PC-3 (cell line): Measurements from ENCODE around the gene OR51M1. TPM values are rescaled to one million over a fixed set of nuclear protein-coding genes. Genes with fewer than 3 reads are reported as not detected.
"Not testable (repeated sequence)": the region's sequence is repeated elsewhere in the genome, so short reads cannot be mapped to it uniquely, and the experiment has no call there.

Experiments used
- ATAC-seq: fragments of 200-7000 bp; cut with Tn5 transposase; 2 replicates; pipeline ENCODE4 v1.9.1; 2020; ENCODE audit warnings: mild to moderate bottlenecking, moderate library complexity
- Bru-seq: library from RNA; stranded (reverse); fragments of 400-500 nt; gene quantifications from one replicate; lab custom pipeline; 2021; lab: Mats Ljungman, UMichigan
- BruChase-seq, 2 experiments: library from RNA; stranded (reverse); fragments of 400-500 nt; gene quantifications; one replicate each; lab custom pipeline; 2021; lab: Mats Ljungman, UMichigan
- BruUV-seq: library from RNA; stranded (reverse); fragments of 400-500 nt; replicated peaks from 2 replicates; lab custom pipeline; 2021; lab: Mats Ljungman, UMichigan
- CTCF ChIA-PET: fragments of 300-600 bp; sonication (Branson Sonifier 250); formaldehyde crosslinking; loops from one replicate; lab custom pipeline; 2022; ENCODE audit warnings: antibody characterized with exemption; lab: Charles Lee
- POLR2A ChIA-PET: fragments of 300-600 bp; sonication (Branson Sonifier 250); formaldehyde crosslinking; loops from one replicate; lab custom pipeline; 2022; ENCODE audit warnings: antibody characterized with exemption; ENCODE audit not compliant: unreplicated experiment; lab: Charles Lee
- DNase-seq: peaks from one replicate; pipeline ENCODE4 v3.0.0-alpha.2; 2015
- H2AFZ ChIP-seq: fragments of 300-600 bp; sonication (generic); 2 replicates; pipeline ENCODE4 v1.6.0; 2016; ENCODE audit warnings: antibody characterized with exemption, low read length
- H3F3A ChIP-seq: fragments of 300-600 bp; sonication (generic); one replicate; pipeline ENCODE4 v1.6.0; 2017; ENCODE audit warnings: antibody characterized with exemption, low read length, control low read depth, mild to moderate bottlenecking; ENCODE audit not compliant: unreplicated experiment
- H3K27ac ChIP-seq: fragments of 300-600 bp; sonication (generic); 2 replicates; pipeline ENCODE4 v1.5.1; 2016; ENCODE audit warnings: mild to moderate bottlenecking, low read length
- H3K27me3 ChIP-seq: fragments of 300-600 bp; sonication (generic); 2 replicates; pipeline ENCODE4 v1.6.1; 2016; ENCODE audit warnings: low read length, mixed read lengths
- H3K36me3 ChIP-seq: fragments of 300-600 bp; sonication (generic); 2 replicates; pipeline ENCODE4 v1.6.1; 2016; ENCODE audit warnings: low read depth, mixed run types, low read length, mixed read lengths
- H3K4me1 ChIP-seq: fragments of 300-600 bp; sonication (generic); 2 replicates; pipeline ENCODE4 v1.5.1; 2016; ENCODE audit warnings: low read length; ENCODE audit not compliant: insufficient read depth
- H3K4me2 ChIP-seq: fragments of 300-600 bp; sonication (generic); 2 replicates; pipeline ENCODE4 v1.6.0; 2016; ENCODE audit warnings: low read length
- H3K4me3 ChIP-seq: fragments of 300-600 bp; sonication (generic); 2 replicates; pipeline ENCODE4 v1.5.1; 2016; ENCODE audit warnings: mild to moderate bottlenecking, low read length, mixed read lengths
- H3K79me2 ChIP-seq: fragments of 300-600 bp; sonication (generic); 2 replicates; pipeline ENCODE4 v1.6.1; 2017; ENCODE audit warnings: low read length, mixed read lengths
- H3K9ac ChIP-seq: fragments of 300-600 bp; sonication (generic); 2 replicates; pipeline ENCODE4 v1.6.0; 2016; ENCODE audit warnings: mild to moderate bottlenecking, low read length
- H3K9me2 ChIP-seq: fragments of 300-600 bp; sonication (generic); replicated peaks from 2 replicates; pipeline ENCODE4 v1.6.1; 2016; ENCODE audit warnings: mixed run types, low read length, mixed read lengths
- H3K9me3 ChIP-seq: fragments of 300-600 bp; sonication (generic); 2 replicates; pipeline ENCODE4 v1.6.1; 2016; ENCODE audit warnings: low read length, mixed read lengths
- H4K20me1 ChIP-seq: fragments of 300-600 bp; sonication (generic); 2 replicates; pipeline ENCODE4 v1.6.1; 2016; ENCODE audit warnings: low read length, mixed read lengths
- EZH2 ChIP-seq: fragments of 300-600 bp; sonication (generic); IDR thresholded peaks from one replicate; pipeline ENCODE4 v1.6.1; 2017; ENCODE audit warnings: antibody characterized with exemption, mild to moderate bottlenecking, low read length; ENCODE audit not compliant: unreplicated experiment
- EZH2phosphoT487 ChIP-seq: fragments of 300-600 bp; sonication (generic); IDR thresholded peaks from 2 replicates; pipeline ENCODE4 v1.6.1; 2018; ENCODE audit warnings: mild to moderate bottlenecking, antibody characterized with exemption, low read length, borderline replicate concordance
- intact Hi-C: fragments of 100-400 bp; cut with micrococcal nuclease; formaldehyde crosslinking; loops from 2 replicates; pipeline ENCODE4 v1.9.0; 2023
- long read RNA-seq: library from polyadenylated mRNA; unstranded; transcript quantifications from one replicate; pipeline ENCODE4 v2.0.0, GENCODE V29; 2021; ENCODE audit not compliant: unreplicated experiment
- total RNA-seq: library from RNA; depleted of rRNA; stranded (reverse); fragments of >200 nt; gene quantifications from 2 replicates; pipeline ENCODE4 v1.2.3, GENCODE V29; 2014; rRNA removed
- TF ChIP-seq, protein P1 (sequence below): fragments of 300-600 bp; sonication (generic); conservative IDR thresholded peaks from 2 replicates; pipeline ENCODE4 v1.5.1; 2017; ENCODE audit warnings: antibody characterized with exemption, low read depth, mild to moderate bottlenecking, low read length

Gene OR51M1, protein sequence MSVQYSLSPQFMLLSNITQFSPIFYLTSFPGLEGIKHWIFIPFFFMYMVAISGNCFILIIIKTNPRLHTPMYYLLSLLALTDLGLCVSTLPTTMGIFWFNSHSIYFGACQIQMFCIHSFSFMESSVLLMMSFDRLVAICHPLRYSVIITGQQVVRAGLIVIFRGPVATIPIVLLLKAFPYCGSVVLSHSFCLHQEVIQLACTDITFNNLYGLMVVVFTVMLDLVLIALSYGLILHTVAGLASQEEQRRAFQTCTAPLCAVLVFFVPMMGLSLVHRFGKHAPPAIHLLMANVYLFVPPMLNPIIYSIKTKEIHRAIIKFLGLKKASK
- total RNA-seq (not detected in 2 replicates), Bru-seq, nascent RNA (not detected), BruChase-seq, experiment 1, labeled RNA remaining after a 6-hour chase (not detected), BruChase-seq, experiment 2, labeled RNA remaining after a 2-hour chase (not detected)
- long read RNA-seq, result 0 reads

DNA sequence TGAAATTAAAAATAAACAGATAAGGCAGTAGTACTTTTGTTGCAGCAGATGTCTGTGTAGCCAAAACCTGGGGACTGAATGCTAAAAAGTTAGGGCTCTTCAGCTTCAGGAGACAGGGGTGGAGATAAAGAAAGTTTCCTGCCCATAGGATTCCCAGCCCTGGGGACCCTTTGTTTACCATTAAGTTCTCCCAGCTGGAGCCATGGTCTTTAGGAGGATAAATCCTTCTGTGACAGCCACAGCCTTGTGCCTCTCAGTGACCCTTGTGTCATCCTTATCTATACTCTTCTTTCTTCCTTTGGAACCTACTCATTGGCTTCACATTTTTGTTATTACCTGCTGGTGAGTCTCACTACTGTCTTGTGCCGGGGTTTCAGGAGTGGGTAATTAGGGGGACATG is at the start of gene OR51M1:
OR51M1 (plus strand) TSS at position 237 of the 400 bp plus-strand sequence. CDS start 5,587 bp downstream, outside the sequence.
- TF ChIP-seq EZH2phosphoT487, result no peak
- TF ChIP-seq, protein P1, sequence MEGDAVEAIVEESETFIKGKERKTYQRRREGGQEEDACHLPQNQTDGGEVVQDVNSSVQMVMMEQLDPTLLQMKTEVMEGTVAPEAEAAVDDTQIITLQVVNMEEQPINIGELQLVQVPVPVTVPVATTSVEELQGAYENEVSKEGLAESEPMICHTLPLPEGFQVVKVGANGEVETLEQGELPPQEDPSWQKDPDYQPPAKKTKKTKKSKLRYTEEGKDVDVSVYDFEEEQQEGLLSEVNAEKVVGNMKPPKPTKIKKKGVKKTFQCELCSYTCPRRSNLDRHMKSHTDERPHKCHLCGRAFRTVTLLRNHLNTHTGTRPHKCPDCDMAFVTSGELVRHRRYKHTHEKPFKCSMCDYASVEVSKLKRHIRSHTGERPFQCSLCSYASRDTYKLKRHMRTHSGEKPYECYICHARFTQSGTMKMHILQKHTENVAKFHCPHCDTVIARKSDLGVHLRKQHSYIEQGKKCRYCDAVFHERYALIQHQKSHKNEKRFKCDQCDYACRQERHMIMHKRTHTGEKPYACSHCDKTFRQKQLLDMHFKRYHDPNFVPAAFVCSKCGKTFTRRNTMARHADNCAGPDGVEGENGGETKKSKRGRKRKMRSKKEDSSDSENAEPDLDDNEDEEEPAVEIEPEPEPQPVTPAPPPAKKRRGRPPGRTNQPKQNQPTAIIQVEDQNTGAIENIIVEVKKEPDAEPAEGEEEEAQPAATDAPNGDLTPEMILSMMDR, result no peak
- TF ChIP-seq EZH2, result no peak
- no peaks in the 10 kb centered on the region for H3K27me3 ChIP-seq
- ChIA-PET CTCF (no interaction called here), POLR2A (no interaction called here)
- no peak for ATAC-seq
- H3F3A ChIP-seq, result no peaks in the 10 kb centered on the region
- DNase-seq, result no peak
- H3K9me3 ChIP-seq, result no peaks in the 10 kb centered on the region
- H3K9ac ChIP-seq, result no peak within 1 kb of the TSS
- BruUV-seq, result no TSS peak
- no peak within 1 kb of the TSS for H3K4me3 ChIP-seq
- no peaks in the 10 kb centered on the region for H3K4me1 ChIP-seq
- H2AFZ ChIP-seq, result no peak within 1 kb of the TSS
- H3K79me2 ChIP-seq, result no peaks in the 10 kb centered on the region
- H3K4me2 ChIP-seq, result no peak within 1 kb of the TSS
- no peaks in the 10 kb centered on the region for H3K36me3 ChIP-seq
- H4K20me1 ChIP-seq, result no peaks in the 10 kb centered on the region
- no peaks in the 10 kb centered on the region for H3K9me2 ChIP-seq
- intact Hi-C loops, result loop anchor here (5.0 to 10.0 kb wide), 3 partner anchors 424 to 1201 kb away; partner anchors contain the start of gene OR52N2
- H3K27ac ChIP-seq, result no peak within 1 kb of the TSS

DNA sequence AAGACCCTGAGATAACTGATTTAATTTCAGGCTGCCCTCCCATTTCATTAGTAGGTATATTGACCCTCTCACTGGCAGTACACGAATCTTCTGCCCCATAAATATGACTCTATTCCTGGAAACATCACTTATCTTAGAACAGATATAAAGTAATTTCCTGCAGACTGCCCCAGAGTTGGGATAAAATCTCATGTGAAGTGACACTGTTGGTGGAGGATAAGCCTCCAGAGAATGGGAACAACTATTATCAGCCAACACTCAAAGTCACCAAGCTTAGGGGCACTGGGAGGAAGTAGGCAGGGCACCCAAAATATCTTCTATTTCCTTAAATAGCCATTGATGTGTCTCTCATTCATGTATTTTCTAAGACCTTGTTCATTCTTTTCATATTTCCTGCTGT is 48.4 kb upstream of the OR51M1 start:
- Histone ChIP-seq H3K9me3 (no peaks in the 10 kb centered on the region), H2AFZ (no peak overlapping the region), H3K4me2 (no peak overlapping the region), H3K9ac (no peak overlapping the region), H3K36me3 (no peaks in the 10 kb centered on the region), H3K4me1 (no peaks in the 10 kb centered on the region), H3K27ac (no peak overlapping the region), H3K79me2 (no peaks in the 10 kb centered on the region), H3K4me3 (no peak overlapping the region), H3F3A (no peaks in the 10 kb centered on the region), H3K9me2 (no peaks in the 10 kb centered on the region), H3K27me3 (no peaks in the 10 kb centered on the region), H4K20me1 (no peaks in the 10 kb centered on the region)
- POLR2A ChIA-PET, result no interaction called here
- DNase-seq (no peak), ATAC-seq (no peak)
- CTCF ChIA-PET, result no interaction called here
- BruUV-seq, result no TSS peak
- TF ChIP-seq EZH2 (no peak), EZH2phosphoT487 (no peak)
- intact Hi-C loops, result no loop called here

DNA sequence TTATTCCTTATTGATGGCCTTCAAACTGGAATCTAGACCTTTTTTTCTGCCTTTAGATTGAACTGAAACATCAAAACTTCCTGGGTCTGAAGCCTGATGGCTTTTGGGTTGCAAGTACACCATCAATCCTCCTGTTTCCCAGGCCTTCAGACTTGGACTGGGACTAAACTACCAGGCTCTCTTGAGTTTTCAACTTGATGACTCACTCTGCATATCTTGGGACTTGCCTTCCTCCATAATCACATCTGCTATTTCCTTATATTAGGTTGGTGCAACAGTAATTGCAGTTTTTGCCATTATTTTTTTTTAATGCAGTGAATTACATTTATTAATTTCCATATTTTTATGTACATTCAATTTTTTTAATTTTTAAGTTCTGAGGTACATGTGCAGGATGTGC is 47.3 kb upstream of the OR51M1 start:
- Histone ChIP-seq H3K9me2 (no peaks in the 10 kb centered on the region), H2AFZ (no peak overlapping the region), H3K4me2 (no peak overlapping the region), H3K79me2 (no peaks in the 10 kb centered on the region), H3K4me1 (no peaks in the 10 kb centered on the region), H4K20me1 (no peaks in the 10 kb centered on the region), H3K4me3 (no peak overlapping the region), H3K27ac (no peak overlapping the region), H3K27me3 (no peaks in the 10 kb centered on the region), H3K36me3 (no peaks in the 10 kb centered on the region), H3F3A (no peaks in the 10 kb centered on the region), H3K9me3 (no peaks in the 10 kb centered on the region), H3K9ac (no peak overlapping the region)
- intact Hi-C loops, result no loop called here
- ChIA-PET POLR2A (no interaction called here), CTCF (no interaction called here)
- ATAC-seq (no peak), DNase-seq (no peak)
- no TSS peak for BruUV-seq
- TF ChIP-seq, protein P1, result no peak
- TF ChIP-seq EZH2phosphoT487 (no peak), EZH2 (no peak)

DNA sequence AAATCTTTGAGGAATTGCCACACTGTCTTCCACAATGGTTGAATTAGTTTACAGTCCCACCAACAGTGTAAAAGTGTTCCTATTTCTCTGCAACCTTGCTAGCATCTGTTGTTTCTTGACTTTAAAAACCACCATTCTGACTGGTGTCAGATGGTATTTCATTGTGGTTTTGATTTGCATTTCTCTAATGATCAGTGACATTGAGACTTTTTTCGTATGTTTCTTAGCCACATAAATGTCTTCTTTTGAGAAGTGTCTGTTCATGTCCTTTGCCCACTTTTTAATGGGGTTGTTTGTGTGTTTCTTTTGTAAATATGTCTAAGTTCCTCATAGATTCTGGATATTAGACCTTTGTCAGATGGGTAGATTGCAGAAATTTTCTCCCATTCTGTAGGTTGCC is 46.4 kb upstream of the OR51M1 start:
- intact Hi-C loops, DNase-seq, H3K9ac ChIP-seq, H3K4me1 ChIP-seq, POLR2A ChIA-PET, H3K4me2 ChIP-seq, H3F3A ChIP-seq, H4K20me1 ChIP-seq, CTCF ChIA-PET, ATAC-seq, BruUV-seq, H3K27me3 ChIP-seq, H3K36me3 ChIP-seq, H2AFZ ChIP-seq, H3K9me2 ChIP-seq, H3K9me3 ChIP-seq, H3K27ac ChIP-seq, H3K4me3 ChIP-seq, H3K79me2 ChIP-seq: not testable (repeated sequence)
